ENCODE data around the gene ZNF512.
"Not testable (repeated sequence)": the region's sequence is repeated elsewhere in the genome, so short reads cannot be mapped to it uniquely, and the experiment has no call there.

ZNF512 gene

GRCh38 chr2:27584597-27584996, 1.8 kb downstream of the ZNF512 start:
- DNase-seq, result no peak

GRCh38 chr2:27587025-27587424, 4.2 kb downstream of the ZNF512 start:
- no peak for DNase-seq

DNA sequence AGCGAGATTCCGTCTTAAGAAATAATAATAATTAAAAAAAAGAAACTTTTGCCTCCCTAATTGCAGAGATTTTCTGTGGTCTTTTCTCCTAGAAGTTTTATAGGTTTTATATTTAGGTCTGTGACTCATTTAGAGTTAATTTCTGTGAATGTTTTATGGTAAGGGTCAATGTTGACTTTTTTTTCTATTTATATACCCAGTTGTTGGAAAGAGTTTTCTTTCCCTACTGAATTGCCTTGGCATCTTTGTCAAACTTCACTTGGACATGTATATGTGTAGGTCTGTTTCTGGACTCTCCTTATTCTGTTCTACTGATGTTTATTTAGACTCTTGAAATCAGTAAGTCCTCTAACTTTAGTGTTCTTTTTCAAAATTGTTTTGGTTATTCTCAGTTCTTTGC, 5.5 kb downstream of the ZNF512 start:
- DNase-seq, result no peak

- DNase-seq, result no peak
Observed at GRCh38 chr2:27591745-27592144, 8.9 kb downstream of the ZNF512 start.

DNA sequence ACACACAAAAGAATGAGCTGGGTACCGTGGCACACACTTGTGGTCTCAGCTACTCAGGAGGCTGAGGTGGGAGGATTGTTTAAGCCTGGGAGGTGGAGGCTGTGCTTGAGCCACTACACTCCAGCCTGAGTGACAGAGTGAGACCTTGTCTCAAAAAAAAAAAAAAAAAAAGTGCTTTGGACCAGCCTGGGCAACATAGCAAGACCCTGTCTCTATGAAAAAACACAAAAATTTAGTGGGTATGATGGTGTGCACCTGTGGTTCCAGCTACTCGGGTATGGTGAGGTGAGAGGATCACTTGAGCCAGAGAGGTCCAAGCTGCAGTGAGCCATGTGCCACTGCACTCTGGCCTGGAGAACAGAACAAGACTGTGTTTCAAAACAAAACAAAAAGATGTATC, 10.4 kb downstream of the ZNF512 start:
- no peak for DNase-seq

GRCh38 chr2:27594020-27594703, 11.3 kb downstream of the ZNF512 start:
- DNase-seq, result not testable (repeated sequence)

GRCh38 chr2:27595412-27595811, 12.6 kb downstream of the ZNF512 start:
- not testable (repeated sequence) for DNase-seq

DNA sequence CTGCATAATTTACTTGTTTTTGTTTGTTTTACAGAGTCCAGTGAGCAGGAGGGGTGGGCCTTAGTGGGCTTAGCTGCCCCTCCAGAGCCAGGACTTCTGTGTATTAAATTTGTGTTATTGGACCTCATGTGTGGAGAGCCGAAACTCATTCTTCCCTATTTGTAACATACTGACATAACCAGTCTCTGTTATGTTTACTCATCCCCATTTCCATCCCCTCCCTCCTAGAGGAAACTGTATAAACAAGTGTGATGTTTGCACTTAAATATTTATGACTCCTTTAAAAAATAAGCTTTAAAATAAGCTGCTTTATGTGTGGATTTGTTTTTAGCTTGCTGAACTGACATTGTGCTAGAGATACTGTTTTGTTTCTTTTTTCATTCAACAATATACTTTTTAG, 13.8 kb downstream of the ZNF512 start:
- DNase-seq, result no peak

GRCh38 chr2:27606611-27607010, 23.8 kb downstream of the ZNF512 start:
- no peak for DNase-seq

- no peak for DNase-seq
Observed at GRCh38 chr2:27613985-27614384, 31.1 kb downstream of the ZNF512 start.

DNA sequence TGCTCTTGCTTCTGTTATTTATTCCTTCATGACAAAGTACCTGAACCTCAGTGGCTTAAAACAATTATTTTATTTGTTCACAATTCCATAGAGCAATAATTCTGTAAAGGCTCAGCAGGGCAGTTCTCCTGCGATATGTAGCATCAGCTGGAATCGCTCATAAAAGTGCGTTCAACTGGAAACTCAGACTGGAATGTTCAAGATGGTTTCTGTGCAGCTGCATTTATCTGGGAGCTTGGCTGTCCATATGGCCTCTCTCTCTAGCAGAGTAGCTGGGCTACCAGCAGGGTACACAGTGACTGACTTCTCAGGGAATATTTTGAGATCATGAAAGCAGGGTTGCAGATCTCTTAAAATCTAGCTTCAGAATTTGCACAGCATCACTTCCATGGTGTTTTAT, 32.5 kb downstream of the ZNF512 start:
- no peak for DNase-seq

GRCh38 chr2:27621524-27621923, 38.7 kb downstream of the ZNF512 start:
- no peak for DNase-seq

GRCh38 chr2:27622921-27623384, 40.1 kb downstream of the ZNF512 start:
- DNase-seq, result no peak

GRCh38 chr2:27624943-27625342, 42.1 kb downstream of the ZNF512 start:
- no peak for DNase-seq

DNA sequence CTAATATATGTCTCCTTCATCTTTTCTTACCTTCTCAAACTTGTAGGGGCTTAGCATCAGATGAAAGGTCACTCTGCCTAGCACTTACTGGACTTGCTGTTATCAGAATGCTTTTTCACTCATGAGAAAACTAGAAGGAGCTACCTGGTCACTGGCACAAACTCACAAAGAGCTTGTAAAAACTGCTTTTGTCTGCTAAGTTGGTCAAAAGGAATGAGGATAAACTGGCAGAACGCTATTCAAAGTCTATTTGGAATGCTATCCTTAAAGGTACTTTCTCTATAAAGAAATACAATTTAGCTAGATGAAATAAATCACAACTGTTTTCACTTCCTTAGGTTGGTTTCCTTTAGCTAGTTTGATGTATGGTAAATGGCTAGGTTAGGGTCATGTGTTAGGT, 43.5 kb downstream of the ZNF512 start:
- DNase-seq, result not testable (repeated sequence)

DNA sequence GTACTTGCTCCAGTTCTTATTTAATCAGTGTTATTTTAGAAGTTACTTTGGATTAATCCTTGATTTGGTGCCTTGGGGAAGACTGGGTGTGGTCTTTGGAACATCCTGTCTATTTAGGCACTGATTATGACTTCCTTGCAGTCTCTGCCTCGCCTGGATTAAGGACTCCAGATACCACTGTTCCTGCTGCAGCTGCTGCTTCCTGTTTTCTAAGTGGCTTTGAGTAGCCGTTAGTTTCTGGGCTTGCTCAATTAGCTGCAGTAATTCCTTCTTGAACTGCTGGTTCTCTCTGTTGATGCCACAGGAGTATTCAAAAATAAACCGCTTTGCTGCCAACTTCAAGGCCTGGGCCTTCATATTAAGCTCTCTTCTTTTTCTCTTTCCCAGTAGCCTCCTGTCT, 44.1 kb downstream of the ZNF512 start:
- DNase-seq, result not testable (repeated sequence)

DNA sequence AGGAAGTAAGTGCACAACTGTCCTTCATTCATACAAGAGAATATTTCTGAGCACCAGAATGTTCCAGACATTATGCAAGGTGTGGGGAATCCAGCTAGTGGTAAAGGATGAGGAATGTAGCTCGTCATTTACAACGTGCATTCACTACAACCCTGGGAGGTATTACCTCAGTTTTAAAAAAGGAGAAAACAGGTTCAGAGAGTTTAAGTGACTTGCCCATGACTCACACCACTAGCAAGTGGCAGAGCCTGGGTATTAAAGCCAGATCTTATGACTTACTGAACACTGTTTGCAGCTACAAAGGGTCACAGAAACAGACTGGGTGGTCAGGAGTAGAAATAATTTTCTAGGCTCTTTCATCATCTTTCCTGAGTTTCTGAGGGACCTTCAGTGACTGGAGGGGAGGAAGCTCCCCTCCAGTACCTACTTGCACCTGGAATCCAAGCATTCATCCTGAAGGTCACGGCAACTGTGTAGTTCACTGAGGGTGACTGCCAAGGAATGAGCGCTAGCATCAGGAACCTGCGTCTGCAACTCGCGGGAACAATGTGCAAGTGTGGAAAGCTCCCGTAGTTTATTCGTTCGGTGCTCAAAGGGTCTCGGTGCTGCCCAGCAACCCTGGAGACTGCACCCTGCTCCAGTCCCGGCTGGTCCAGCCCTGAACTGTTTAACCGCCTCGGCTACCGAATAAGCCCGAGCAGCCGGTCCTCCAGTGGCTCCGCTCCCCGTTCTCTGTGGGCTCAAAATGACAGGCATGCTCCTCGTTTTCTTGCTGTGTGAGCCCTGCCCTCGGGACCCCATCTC, 45.3 kb downstream of the ZNF512 start:
- DNase-seq, result no peak

- peak; percentile 95 for DNase-seq
Observed at GRCh38 chr2:27628767-27629709, 46.2 kb downstream of the ZNF512 start, which contains the start of the genes CCDC121 and GPN1. TSS of gene CCDC121 (minus strand) at chr2:27629012. CDS start at chr2:27627799, 1,213 bp downstream. TSS of gene GPN1 (plus strand) at chr2:27629050. CDS start at chr2:27629059, 9 bp downstream.

DNA sequence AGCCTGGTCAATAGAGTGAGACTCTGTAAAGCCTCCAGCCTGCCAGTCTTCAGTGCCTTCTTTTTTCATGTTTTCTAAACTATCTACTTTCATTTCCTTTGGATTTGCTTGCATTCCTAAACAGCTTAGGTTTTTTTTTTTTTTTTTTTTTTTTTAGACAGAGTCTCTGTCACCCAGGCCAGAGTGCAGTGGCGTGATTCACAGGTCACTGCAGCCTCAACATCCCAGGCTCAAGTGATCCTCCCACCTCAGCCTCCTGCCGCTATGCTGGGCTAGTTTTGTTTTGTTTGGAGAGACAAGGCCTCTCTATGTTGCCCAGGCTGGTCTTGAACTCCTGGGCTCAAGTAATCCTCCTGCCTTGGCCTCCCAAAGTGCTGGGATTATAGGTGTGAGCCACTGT, 47.4 kb downstream of the ZNF512 start:
- DNase-seq, result not testable (repeated sequence)

- DNase-seq, result no peak
Observed at GRCh38 chr2:27634291-27634690, 51.4 kb downstream of the ZNF512 start.

DNA sequence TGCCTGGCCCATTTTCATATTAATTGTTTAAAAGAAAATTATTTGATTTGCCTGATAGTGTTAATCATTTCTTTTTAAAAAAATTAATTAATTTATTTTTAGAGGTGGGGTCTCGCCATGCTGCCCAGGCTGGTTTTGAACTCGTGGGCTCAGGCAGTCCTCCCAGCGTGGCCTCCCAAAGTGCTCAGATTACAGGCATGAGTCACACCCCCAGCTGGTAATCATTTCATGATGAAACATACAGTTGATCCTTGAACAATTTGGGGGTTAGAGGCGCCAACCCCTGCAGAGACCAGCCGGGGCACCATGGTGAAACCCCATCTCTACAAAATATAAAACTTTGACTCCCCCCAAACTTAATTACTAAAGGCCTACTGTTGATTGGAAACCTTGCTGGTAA, 53.9 kb downstream of the ZNF512 start:
- DNase-seq, result no peak

DNA sequence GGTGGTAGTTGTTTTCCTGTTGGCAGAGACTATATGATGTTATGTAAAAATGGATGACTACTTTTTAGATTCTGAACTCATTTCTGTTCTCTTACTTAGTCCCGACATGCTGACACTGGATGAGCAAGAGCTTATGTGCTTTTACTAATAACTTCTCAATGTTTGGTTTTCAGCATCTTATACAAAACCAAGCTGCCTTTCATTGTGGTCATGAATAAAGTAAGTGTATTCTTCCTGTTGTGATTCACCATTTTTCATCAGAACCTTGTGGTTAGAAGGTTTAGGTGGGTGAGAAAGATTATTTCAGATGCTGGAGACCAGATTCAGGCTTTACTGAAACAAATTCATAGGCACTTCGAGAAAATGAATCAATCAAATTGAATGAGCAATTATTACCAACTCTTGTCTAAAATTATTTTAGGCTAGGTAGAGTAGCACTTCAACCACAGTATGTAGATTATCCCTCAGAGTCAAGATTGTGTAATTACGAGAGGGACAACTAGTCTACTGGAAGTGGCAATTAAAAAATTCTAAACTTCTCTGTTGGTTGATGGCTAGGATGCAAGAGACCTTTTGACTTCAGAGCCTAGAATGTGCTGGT, 55.3 kb downstream of the ZNF512 start:
- DNase-seq, result no peak

All from central memory CD4-positive, alpha-beta T cell (primary cell).